Posterior cingulate gyrus (tissue), 11 donors: ENCODE data around the gene RAP1GAP2.
"Not testable (repeated sequence)": the region's sequence is repeated elsewhere in the genome, so short reads cannot be mapped to it uniquely, and the experiment has no call there.

Experiments
- DNase-seq, 10 donors: peaks; one replicate each; pipeline versions ENCODE4 v3.0.0 to v3.0.0-alpha.2; 2020 to 2021; ENCODE audit warnings: mixed read lengths in 3 of 10
- intact Hi-C: fragments of 100-400 bp; cut with DNase I; formaldehyde crosslinking; loops from one replicate; pipeline ENCODE4 v1.15.1; 2023

The RAP1GAP2 gene

GRCh38 chr17:2871720-2872119 is 75.5 kb downstream of the RAP1GAP2 start:
- intact Hi-C loops = no loop called here

GRCh38 chr17:2872282-2872681 is 76.0 kb downstream of the RAP1GAP2 start:
- no peak for DNase-seq
- intact Hi-C loops = no loop called here

More at GRCh38 chr17:2871720-2872119, 75.5 kb downstream of the RAP1GAP2 start:
- DNase-seq = no peak

- no peak for DNase-seq
- intact Hi-C loops = no loop called here
These were observed 78.0 kb downstream of the RAP1GAP2 start for GRCh38 chr17:2874189-2874686.

GRCh38 chr17:2875608-2876007 is 79.4 kb downstream of the RAP1GAP2 start:
- intact Hi-C loops = no loop called here
- no peak for DNase-seq

DNA sequence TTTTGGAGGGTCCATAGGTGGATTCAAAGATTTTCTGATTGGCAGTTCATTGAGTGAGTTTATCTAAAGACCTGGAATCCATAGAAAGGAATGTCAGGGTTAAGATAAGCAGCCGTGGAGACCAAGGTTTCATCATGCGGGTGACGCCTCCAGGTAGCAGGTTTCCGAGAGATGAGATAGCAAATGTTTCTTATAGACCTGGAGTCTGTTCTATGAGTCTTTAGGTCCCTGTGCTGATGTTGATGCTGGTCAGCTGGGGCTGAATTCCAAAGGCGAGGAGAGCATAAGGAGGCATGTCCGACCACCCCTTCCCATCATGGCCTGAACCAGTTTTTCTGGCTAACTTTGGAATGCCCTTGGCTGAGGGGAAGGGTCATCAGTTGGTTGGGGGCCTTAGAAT is 80.2 kb downstream of the RAP1GAP2 start:
- intact Hi-C loops = no loop called here
- no peak for DNase-seq

- intact Hi-C loops = no loop called here
- DNase-seq = no peak
These were observed 82.6 kb downstream of the RAP1GAP2 start for GRCh38 chr17:2878751-2879254.

GRCh38 chr17:2880050-2880449 is 83.8 kb downstream of the RAP1GAP2 start:
- intact Hi-C loops = no loop called here

DNA sequence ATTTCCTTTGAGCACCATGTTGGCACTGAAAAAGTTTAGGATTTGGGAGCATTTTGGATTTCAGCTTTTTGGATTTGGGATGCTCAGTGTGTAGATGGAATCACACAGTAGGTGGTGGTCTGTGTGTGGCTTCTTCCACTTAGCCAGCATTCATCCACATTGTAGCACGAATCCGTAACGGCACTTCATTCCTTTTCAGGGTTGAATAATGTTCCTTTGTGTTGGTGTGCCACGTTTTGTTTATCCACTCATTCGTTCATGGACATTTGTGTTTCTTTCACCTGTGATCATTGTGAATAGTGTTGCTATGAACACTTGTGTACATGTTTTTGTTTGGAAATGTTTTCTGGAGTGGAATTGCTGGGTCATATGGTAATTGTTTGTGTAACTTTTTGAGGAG is 85.1 kb downstream of the RAP1GAP2 start:
- intact Hi-C loops = no loop called here
- DNase-seq = no peak

More at GRCh38 chr17:2880050-2880449, 83.8 kb downstream of the RAP1GAP2 start:
- no peak for DNase-seq

DNA sequence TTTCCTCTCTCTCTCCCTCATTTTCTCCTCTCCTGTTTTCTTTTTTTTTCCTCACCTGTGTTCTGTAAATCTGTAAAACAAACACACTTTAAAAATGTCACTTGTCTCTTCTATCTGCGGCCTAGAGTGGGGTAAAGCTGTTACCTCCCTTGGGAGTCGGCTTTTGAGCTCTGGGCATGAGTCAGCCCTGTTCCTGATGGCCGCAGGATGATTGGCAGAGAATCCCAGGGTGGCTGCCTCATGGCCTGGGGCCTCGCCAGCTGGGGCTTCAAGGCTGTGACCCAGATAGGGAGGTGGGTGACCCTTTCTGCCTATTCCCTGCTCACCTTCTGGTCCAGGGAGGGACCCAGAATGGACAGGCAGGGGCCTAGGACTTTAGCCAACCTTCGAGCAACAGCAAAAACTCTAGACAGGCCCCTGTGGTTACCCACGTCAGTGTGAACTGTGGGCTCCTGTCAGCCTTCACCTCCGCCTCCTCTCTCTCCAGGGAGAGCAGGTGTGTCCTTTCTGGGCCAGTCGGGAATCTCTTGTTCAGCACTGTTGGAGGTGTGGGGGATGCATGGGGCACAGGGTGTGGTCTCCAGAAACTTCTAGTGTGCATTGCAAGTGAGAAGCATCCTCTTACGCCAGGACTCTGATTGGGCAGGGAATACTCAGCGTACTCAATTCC is 87.4 kb downstream of the RAP1GAP2 start:
- no peak for DNase-seq
- intact Hi-C loops = no loop called here

- intact Hi-C loops = no loop called here
- DNase-seq = no peak
These were observed 89.5 kb downstream of the RAP1GAP2 start for GRCh38 chr17:2885733-2886132.

- DNase-seq = no peak
- intact Hi-C loops = no loop called here
These were observed 92.1 kb downstream of the RAP1GAP2 start for GRCh38 chr17:2888326-2888725.

DNA sequence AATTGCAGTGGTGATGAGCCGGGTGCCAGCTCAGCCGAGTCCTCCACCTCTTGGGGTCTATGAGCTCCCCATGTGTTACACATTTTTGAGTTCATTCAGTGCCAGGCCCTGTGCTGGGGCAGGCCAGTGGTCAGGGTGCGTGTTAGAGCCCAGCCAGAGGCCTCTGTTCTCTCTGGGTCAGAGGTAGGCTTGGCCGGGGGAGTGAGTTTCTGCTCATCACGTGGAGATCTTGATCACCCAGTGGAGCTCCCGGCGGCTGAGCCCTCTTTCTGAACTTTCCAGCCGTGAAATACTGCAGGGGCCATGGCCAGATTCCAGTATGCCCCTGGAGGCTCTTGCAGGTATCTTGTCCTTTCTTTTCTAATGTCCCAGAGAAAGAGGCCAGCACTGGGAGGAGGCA is 93.0 kb downstream of the RAP1GAP2 start:
- intact Hi-C loops = no loop called here
- no peak for DNase-seq

DNA sequence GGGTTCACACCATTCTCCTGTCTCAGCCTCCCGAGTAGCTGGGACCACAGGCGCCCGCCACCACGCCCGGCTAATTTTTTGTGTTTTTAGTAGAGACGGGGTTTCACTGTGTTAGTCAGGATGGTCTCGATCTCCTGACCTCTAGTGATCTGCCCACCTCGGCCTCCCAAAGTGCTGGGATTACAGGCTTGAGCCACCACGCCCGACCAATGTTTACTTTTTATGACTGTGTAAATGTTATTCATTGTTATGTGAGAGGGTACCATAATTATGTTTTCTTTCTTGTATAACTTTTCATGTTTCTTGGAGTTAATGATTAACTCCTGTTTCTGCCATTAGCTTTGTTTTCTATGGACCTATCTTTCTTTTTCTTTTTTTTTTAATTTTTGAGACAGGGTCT is 94.5 kb downstream of the RAP1GAP2 start:
- DNase-seq, intact Hi-C loops: not testable (repeated sequence)

- no peak for DNase-seq
- intact Hi-C loops = no loop called here
These were observed 96.2 kb downstream of the RAP1GAP2 start for GRCh38 chr17:2892305-2892971.

- DNase-seq = peak in 1 of 10 donors; percentile 36
- intact Hi-C loops = no loop called here
These were observed 97.2 kb downstream of the RAP1GAP2 start for GRCh38 chr17:2893422-2893914.

DNA sequence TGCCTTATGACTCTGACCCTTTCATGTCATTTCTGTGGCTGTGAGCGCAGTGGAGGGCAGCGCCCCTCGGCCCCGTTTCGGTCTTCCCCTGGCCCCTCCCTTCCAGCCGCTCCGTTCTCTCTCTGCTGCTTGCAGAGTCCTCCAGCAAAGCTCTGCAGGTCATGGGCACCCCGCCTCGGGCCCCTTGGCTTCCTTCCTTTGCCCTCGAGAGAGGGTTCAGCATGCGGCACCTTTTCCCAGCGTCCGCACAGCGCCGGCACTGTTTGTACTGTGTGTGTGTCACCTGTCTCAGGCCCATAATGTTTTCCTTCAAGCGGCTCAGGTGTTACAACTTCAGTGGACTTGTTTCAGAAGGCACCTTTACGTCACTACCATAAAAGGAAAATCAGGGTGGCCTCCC is 98.5 kb downstream of the RAP1GAP2 start:
- no peak for DNase-seq
- intact Hi-C loops = no loop called here

GRCh38 chr17:2897605-2898004 is 101.4 kb downstream of the RAP1GAP2 start:
- intact Hi-C loops = no loop called here
- no peak for DNase-seq

- DNase-seq = no peak
- intact Hi-C loops = no loop called here
These were observed 102.2 kb downstream of the RAP1GAP2 start for GRCh38 chr17:2898255-2898926.

- intact Hi-C loops = no loop called here
- peak in 4 of 10 donors; percentile 29 to 86 (median 32) for DNase-seq
These were observed 103.7 kb downstream of the RAP1GAP2 start for GRCh38 chr17:2899906-2900305.

DNA sequence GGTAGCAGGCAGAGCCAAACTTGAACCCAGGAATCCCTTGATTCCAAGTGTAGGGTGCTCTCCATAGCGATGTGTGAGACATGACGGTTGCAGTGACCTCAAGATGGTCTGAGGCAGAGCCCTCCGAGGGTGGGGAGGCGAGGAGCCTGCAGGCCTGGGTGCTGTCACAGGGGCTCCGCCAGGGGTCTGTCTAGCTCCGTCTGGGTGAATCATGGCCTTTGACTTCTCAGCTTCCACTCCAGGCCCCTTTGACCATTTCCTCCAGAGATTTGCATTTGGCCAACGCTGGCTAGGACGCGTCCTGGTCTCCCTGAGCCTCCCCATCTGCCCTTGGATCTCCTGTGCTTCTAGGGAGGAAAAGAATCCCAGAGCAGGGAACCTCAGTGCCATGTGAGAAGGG is 104.6 kb downstream of the RAP1GAP2 start:
- intact Hi-C loops = no loop called here
- DNase-seq = no peak

GRCh38 chr17:2901582-2901981 is 105.3 kb downstream of the RAP1GAP2 start:
- DNase-seq = no peak
- intact Hi-C loops = no loop called here
